Keratinocyte (primary cell): ENCODE measurements around the gene RPUSD3. TPM values are rescaled to one million over a fixed set of nuclear protein-coding genes. Genes with fewer than 3 reads are reported as not detected.
"Not testable (repeated sequence)": the region's sequence is repeated elsewhere in the genome, so short reads cannot be mapped to it uniquely, and the experiment has no call there.

Experiments used
- DNase-seq: peaks from one replicate; pipeline ENCODE4 v3.0.0-alpha.2; 2011; ENCODE audit warnings: low read depth, missing footprints, low spot score
- FAIRE-seq: peaks from 2 replicates; lab custom pipeline; 2011; peaks lifted over from hg19 to GRCh38; lab: Jason Lieb, UNC
- H2AFZ ChIP-seq: 2 replicates; pipeline ENCODE4 v1.6.0; 2012; ENCODE audit warnings: low read length, control low read depth, inconsistent platforms; ENCODE audit not compliant: control insufficient read depth
- H3K27ac ChIP-seq: 2 replicates; pipeline ENCODE4 v1.5.1; 2011; ENCODE audit warnings: low read length; ENCODE audit not compliant: control insufficient read depth, insufficient read depth
- H3K27me3 ChIP-seq: 3 replicates; pipeline ENCODE4 v1.6.0; 2011; ENCODE audit warnings: low read length; ENCODE audit not compliant: control insufficient read depth, insufficient read depth; ENCODE audit errors: extremely low read depth
- H3K36me3 ChIP-seq, 2 experiments: 2 replicates in 1 of 2; 3 replicates in 1 of 2; pipeline ENCODE4 v1.5.1; 2011; ENCODE audit warnings: low read length in 2 of 2, mild to moderate bottlenecking in 1 of 2; ENCODE audit not compliant: control insufficient read depth in 2 of 2, insufficient read depth in 2 of 2; ENCODE audit errors: extremely low read depth in 1 of 2
- H3K4me1 ChIP-seq: 3 replicates; pipeline ENCODE4 v1.5.1; 2011; ENCODE audit warnings: low read length; ENCODE audit not compliant: control insufficient read depth, insufficient read depth; ENCODE audit errors: extremely low read depth
- H3K4me2 ChIP-seq: 3 replicates; pipeline ENCODE4 v1.6.0; 2011; ENCODE audit warnings: low read depth, low read length; ENCODE audit not compliant: control insufficient read depth, insufficient read depth; ENCODE audit errors: extremely low read depth
- H3K4me3 ChIP-seq, 3 experiments: fragments of 200-600 bp in 1 of 3; sonication (generic) in 1 of 3; 2 replicates in 2 of 3; 3 replicates in 1 of 3; pipeline ENCODE4 v1.5.1; 2011 to 2016; ENCODE audit warnings: low read length in 3 of 3, mild to moderate bottlenecking in 3 of 3, control low read depth in 2 of 3, inconsistent platforms in 1 of 3, low read depth in 1 of 3, mixed read lengths in 1 of 3, mixed run types in 1 of 3, moderate library complexity in 1 of 3; ENCODE audit not compliant: control insufficient read depth in 2 of 3, insufficient read depth in 2 of 3; ENCODE audit errors: extremely low read depth in 1 of 3
- H3K79me2 ChIP-seq: 2 replicates; pipeline ENCODE4 v1.6.0; 2012; ENCODE audit warnings: low read length; ENCODE audit not compliant: control insufficient read depth, insufficient read depth
- H3K9ac ChIP-seq: 3 replicates; pipeline ENCODE4 v1.6.0; 2011; ENCODE audit warnings: low read length; ENCODE audit not compliant: control insufficient read depth, insufficient read depth; ENCODE audit errors: extremely low read depth
- H3K9me1 ChIP-seq: 3 replicates; pipeline ENCODE4 v1.6.0; 2011; ENCODE audit warnings: low read length; ENCODE audit not compliant: control insufficient read depth, insufficient read depth; ENCODE audit errors: extremely low read depth
- H3K9me3 ChIP-seq: 2 replicates; pipeline ENCODE4 v1.5.1; 2012; ENCODE audit warnings: low read depth, low read length; ENCODE audit not compliant: control insufficient read depth
- H4K20me1 ChIP-seq: 3 replicates; pipeline ENCODE4 v1.6.0; 2011; ENCODE audit warnings: low read length; ENCODE audit not compliant: control insufficient read depth, insufficient read depth; ENCODE audit errors: extremely low read depth
- dilution Hi-C: fragments of 300-500 bp; cut with MboI; formaldehyde crosslinking; loops from one replicate; pipeline ENCODE4 v1.7.0; 2020; ENCODE audit warnings: low sequenced_read_pairs; ENCODE audit not compliant: extremely low pct_ligation_motif_present
- polyA plus RNA-seq, 5 experiments: library from polyadenylated mRNA; depleted of rRNA in 3 of 5; stranded (reverse) in 3 of 5; stranded (forward) in 1 of 5; unstranded in 1 of 5; fragments of >200 nt; gene quantifications; 1 replicate in 1 of 5; 2 replicates in 3 of 5; 3 replicates in 1 of 5; pipeline versions ENCODE4 v1.2.1 to v1.2.3, GENCODE V29; 2011 to 2012; ENCODE audit warnings: missing spikeins in 2 of 5, low read depth in 1 of 5, low replicate concordance in 1 of 5
- TF ChIP-seq, protein P1 (sequence below), 3 experiments: IDR thresholded peaks in 1 of 3; conservative IDR thresholded peaks in 1 of 3; optimal IDR thresholded peaks in 1 of 3; 2 replicates in 2 of 3; 3 replicates in 1 of 3; pipeline versions ENCODE3 to v1.5.1; 2011; ENCODE audit warnings: low read length in 3 of 3, mild to moderate bottlenecking in 3 of 3, moderate library complexity in 2 of 3, control low read depth in 1 of 3, inconsistent platforms in 1 of 3; ENCODE audit not compliant: insufficient read depth in 2 of 3; ENCODE audit errors: extremely low read depth in 1 of 3

RPUSD3 gene
- polyA plus RNA-seq, 1 donor (not counting 4 experiments of a cell fraction or from before 2014, with no cell fraction given), result 31.5 TPM

DNA sequence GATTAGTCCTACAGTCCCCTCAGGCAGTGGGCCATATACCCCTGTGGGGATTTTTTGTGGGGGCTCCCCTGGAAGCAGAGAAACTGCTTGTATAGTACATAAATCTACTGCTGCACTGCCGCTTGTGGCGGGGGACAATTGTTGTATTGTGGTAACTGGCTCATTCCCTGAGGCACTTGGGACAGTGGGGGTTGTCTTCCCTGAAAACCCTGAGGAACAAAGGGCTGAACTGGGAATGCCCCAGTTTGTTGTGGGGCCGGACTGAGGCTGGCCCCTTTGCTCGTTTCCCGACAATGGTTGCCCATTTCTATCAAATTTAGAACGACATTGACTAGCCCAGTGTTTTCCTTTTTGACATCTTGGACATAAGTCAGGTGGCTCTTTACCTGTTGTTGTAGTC lies 7.6 kb upstream of the RPUSD3 start:
- H2AFZ ChIP-seq, dilution Hi-C loops, H3K36me3 ChIP-seq, H3K4me3 ChIP-seq, H3K4me2 ChIP-seq, H3K4me1 ChIP-seq, H3K9ac ChIP-seq, H3K27ac ChIP-seq, DNase-seq, H3K9me1 ChIP-seq, H3K27me3 ChIP-seq, FAIRE-seq, H4K20me1 ChIP-seq, H3K79me2 ChIP-seq, H3K9me3 ChIP-seq: not testable (repeated sequence)

DNA sequence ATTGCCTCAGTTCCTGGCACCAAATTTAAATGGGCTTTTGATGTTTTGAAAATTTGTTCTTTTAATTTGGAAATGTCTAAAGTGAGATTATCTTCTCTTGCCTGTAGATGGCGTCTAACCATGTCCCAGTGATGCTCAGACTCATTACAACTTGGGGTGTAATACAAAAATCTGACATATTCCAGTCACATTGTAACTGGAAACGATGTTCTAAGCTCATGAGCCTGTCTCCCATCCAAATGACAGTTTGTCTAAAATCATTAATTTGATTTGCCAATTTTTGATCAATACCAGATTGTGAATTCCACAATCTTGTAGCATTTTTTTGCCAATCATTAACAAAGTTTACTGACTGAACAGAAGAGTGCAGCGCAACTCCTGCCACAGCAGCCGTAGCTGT lies 5.1 kb upstream of the RPUSD3 start:
- H4K20me1 ChIP-seq, H3K9me3 ChIP-seq, H3K27ac ChIP-seq, H3K4me1 ChIP-seq, H3K4me2 ChIP-seq, DNase-seq, H3K9me1 ChIP-seq, dilution Hi-C loops, H2AFZ ChIP-seq, H3K9ac ChIP-seq, H3K4me3 ChIP-seq, H3K36me3 ChIP-seq, FAIRE-seq, H3K27me3 ChIP-seq, H3K79me2 ChIP-seq: not testable (repeated sequence)
- TF ChIP-seq, protein P1, sequence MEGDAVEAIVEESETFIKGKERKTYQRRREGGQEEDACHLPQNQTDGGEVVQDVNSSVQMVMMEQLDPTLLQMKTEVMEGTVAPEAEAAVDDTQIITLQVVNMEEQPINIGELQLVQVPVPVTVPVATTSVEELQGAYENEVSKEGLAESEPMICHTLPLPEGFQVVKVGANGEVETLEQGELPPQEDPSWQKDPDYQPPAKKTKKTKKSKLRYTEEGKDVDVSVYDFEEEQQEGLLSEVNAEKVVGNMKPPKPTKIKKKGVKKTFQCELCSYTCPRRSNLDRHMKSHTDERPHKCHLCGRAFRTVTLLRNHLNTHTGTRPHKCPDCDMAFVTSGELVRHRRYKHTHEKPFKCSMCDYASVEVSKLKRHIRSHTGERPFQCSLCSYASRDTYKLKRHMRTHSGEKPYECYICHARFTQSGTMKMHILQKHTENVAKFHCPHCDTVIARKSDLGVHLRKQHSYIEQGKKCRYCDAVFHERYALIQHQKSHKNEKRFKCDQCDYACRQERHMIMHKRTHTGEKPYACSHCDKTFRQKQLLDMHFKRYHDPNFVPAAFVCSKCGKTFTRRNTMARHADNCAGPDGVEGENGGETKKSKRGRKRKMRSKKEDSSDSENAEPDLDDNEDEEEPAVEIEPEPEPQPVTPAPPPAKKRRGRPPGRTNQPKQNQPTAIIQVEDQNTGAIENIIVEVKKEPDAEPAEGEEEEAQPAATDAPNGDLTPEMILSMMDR (optimal IDR thresholded peaks at IDR 0.05 in 1 of 3, IDR thresholded peaks at IDR 0.05 in 1 of 3, conservative IDR thresholded peaks at IDR 0.05 in 1 of 3; ENCODE audit: extremely low read depth in 1 of 3, insufficient read depth in 2 of 3, low read length in 3 of 3), result peak in 2 of 3 experiments; percentile 17 to 22

DNA sequence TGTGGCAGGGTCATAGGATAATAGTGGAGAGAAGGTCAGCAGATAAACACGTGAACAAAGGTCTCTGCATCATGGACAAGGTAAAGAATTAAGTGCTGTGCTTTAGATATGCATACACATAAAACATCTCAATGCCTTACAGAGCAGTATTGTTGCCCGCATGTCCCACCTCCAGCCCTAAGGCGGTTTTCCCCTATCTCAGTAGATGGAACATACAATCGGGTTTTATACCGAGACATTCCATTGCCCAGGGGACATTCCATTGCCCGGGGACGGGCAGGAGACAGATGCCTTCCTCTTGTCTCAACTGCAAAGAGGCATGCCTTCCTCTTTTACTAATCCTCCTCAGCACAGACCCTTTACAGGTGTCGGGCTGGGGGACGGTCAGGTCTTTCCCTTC lies 4.1 kb upstream of the RPUSD3 start:
- H4K20me1 ChIP-seq, H3K9me3 ChIP-seq, H3K79me2 ChIP-seq, H3K4me2 ChIP-seq, H3K36me3 ChIP-seq, H3K9me1 ChIP-seq, H3K4me3 ChIP-seq, H3K27ac ChIP-seq, FAIRE-seq, dilution Hi-C loops, H3K27me3 ChIP-seq, H3K9ac ChIP-seq, H3K4me1 ChIP-seq, H2AFZ ChIP-seq, DNase-seq: not testable (repeated sequence)
